Endothelial cell of umbilical vein (primary cell): Measurements from ENCODE around the gene MCM5. TPM values are rescaled to one million over a fixed set of nuclear protein-coding genes. Genes with fewer than 3 reads are reported as not detected.

Experiments used
- BruUV-seq: library from RNA; stranded (reverse); fragments of 400-500 nt; replicated peaks from 2 replicates; lab custom pipeline; 2021; lab: Mats Ljungman, UMichigan
- CTCF ChIA-PET: fragments of 300-600, 350-600 bp; sonication (Branson Sonifier 250); formaldehyde crosslinking; loops from one replicate; lab custom pipeline; 2021; ENCODE audit warnings: antibody characterized with exemption, inconsistent platforms; lab: Charles Lee
- POLR2A ChIA-PET: fragments of 300-600, 350-600 bp; sonication (Branson Sonifier 250); formaldehyde crosslinking; loops from one replicate; lab custom pipeline; 2021; ENCODE audit warnings: antibody characterized with exemption, inconsistent platforms; lab: Charles Lee
- DNase-seq: peaks from one replicate; pipeline ENCODE4 v3.0.0-alpha.2; 2011; ENCODE audit warnings: low read depth, low spot score
- FAIRE-seq: peaks from 2 replicates; lab custom pipeline; 2011; peaks lifted over from hg19 to GRCh38; lab: Jason Lieb, UNC
- H2AFZ ChIP-seq: 2 replicates; pipeline ENCODE4 v1.6.0; 2012; ENCODE audit warnings: low read depth, low read length, control low read depth, inconsistent platforms
- H3K27ac ChIP-seq: 2 replicates; pipeline ENCODE4 v1.5.1; 2011; ENCODE audit warnings: low read depth, mild to moderate bottlenecking, control low read depth, low read length, moderate library complexity; ENCODE audit not compliant: insufficient read depth
- H3K27me3 ChIP-seq, 2 experiments: 2 replicates each; pipeline versions ENCODE4 v1.6.0 to v1.6.1; 2011; ENCODE audit warnings: low read length in 2 of 2, mixed read lengths in 1 of 2; ENCODE audit not compliant: control insufficient read depth in 2 of 2, insufficient read depth in 2 of 2
- H3K36me3 ChIP-seq, 2 experiments: 2 replicates in 1 of 2; 3 replicates in 1 of 2; pipeline ENCODE4 v1.5.1; 2011; ENCODE audit warnings: low read length in 2 of 2, mild to moderate bottlenecking in 1 of 2, moderate library complexity in 1 of 2; ENCODE audit not compliant: control insufficient read depth in 2 of 2, insufficient read depth in 2 of 2; ENCODE audit errors: extremely low read depth in 1 of 2
- H3K4me1 ChIP-seq: 3 replicates; pipeline ENCODE4 v1.5.1; 2011; ENCODE audit warnings: mild to moderate bottlenecking, low read length; ENCODE audit not compliant: control insufficient read depth, insufficient read depth; ENCODE audit errors: extremely low read depth
- H3K4me2 ChIP-seq: 2 replicates; pipeline ENCODE4 v1.6.1; 2011; ENCODE audit warnings: low read length, control low read depth, mixed read lengths; ENCODE audit not compliant: insufficient read depth
- H3K4me3 ChIP-seq, 3 experiments: fragments of 200-600 bp in 1 of 3; sonication (generic), shearing (Covaris generic) in 1 of 3; replicated peaks in 1 of 3; 2 replicates each; pipeline ENCODE4 v1.5.1; 2011 to 2016; ENCODE audit warnings: control low read depth in 3 of 3, low read length in 3 of 3, mild to moderate bottlenecking in 2 of 3, inconsistent platforms in 1 of 3, low read depth in 1 of 3, moderate library complexity in 1 of 3; ENCODE audit not compliant: insufficient read depth in 1 of 3
- H3K79me2 ChIP-seq: 2 replicates; pipeline ENCODE4 v1.6.0; 2012; ENCODE audit warnings: low read length, inconsistent platforms; ENCODE audit not compliant: control insufficient read depth, insufficient read depth
- H3K9ac ChIP-seq: replicated peaks from 2 replicates; pipeline ENCODE3; 2011; ENCODE audit warnings: low read length, control low read depth; ENCODE audit not compliant: insufficient read depth; ENCODE audit errors: extremely low read depth
- H3K9me1 ChIP-seq: replicated peaks from 3 replicates; pipeline ENCODE4 v1.6.0; 2011; ENCODE audit warnings: mild to moderate bottlenecking, low read length; ENCODE audit not compliant: control insufficient read depth, insufficient read depth; ENCODE audit errors: extremely low read depth
- H3K9me3 ChIP-seq: replicated peaks from 2 replicates; pipeline ENCODE4 v1.5.1; 2012; ENCODE audit warnings: low read length, inconsistent platforms; ENCODE audit not compliant: control insufficient read depth, insufficient read depth
- H4K20me1 ChIP-seq: replicated peaks from 2 replicates; pipeline ENCODE3; 2011; ENCODE audit warnings: mild to moderate bottlenecking, low read length; ENCODE audit not compliant: control insufficient read depth, insufficient read depth; ENCODE audit errors: extremely low read depth
- EZH2 ChIP-seq: IDR thresholded peaks from 2 replicates; pipeline ENCODE4 v1.6.1; 2012; ENCODE audit warnings: borderline replicate concordance, low read depth, mild to moderate bottlenecking, moderate library complexity, low read length, inconsistent platforms; ENCODE audit not compliant: severe bottlenecking
- GATA2 ChIP-seq: IDR thresholded peaks from 2 replicates; pipeline ENCODE4 v1.7.0; 2011; ENCODE audit warnings: low read depth, mild to moderate bottlenecking, moderate library complexity, mixed read lengths, low read length; ENCODE audit not compliant: insufficient read length, insufficient read depth
- JUN ChIP-seq: IDR thresholded peaks from 2 replicates; pipeline ENCODE4 v1.6.1; 2011; ENCODE audit warnings: borderline replicate concordance, low read depth; ENCODE audit not compliant: insufficient read length, insufficient read depth
- MYC ChIP-seq: IDR thresholded peaks from one replicate; pipeline ENCODE4 v1.6.1; 2011; ENCODE audit warnings: mild to moderate bottlenecking, low read depth, low read length
- dilution Hi-C: fragments of 300-500 bp; cut with MboI; formaldehyde crosslinking; loops from one replicate; pipeline ENCODE4 v1.15.0; 2019; ENCODE audit warnings: low sequenced_read_pairs; ENCODE audit not compliant: extremely low pct_ligation_motif_present
- intact Hi-C: fragments of 100-400 bp; cut with micrococcal nuclease; formaldehyde crosslinking; loops from one replicate; pipeline ENCODE4 v1.10.0; 2022
- polyA plus RNA-seq, 4 experiments: library from polyadenylated mRNA; depleted of rRNA in 3 of 4; stranded (reverse) in 3 of 4; unstranded in 1 of 4; fragments of >200 nt; gene quantifications; 2 replicates each; pipeline versions ENCODE4 v1.2.1 to v1.2.3, GENCODE V29; 2011 to 2012; ENCODE audit warnings: missing spikeins in 1 of 4
- total RNA-seq: library from RNA; stranded (reverse); gene quantifications from 2 replicates; pipeline ENCODE4 v1.2.3, GENCODE V29; 2021
- TF ChIP-seq, protein P1 (sequence below), 2 donors: IDR thresholded peaks; 1 replicate in 1 of 2; 2 replicates in 1 of 2; pipeline ENCODE4 v1.5.1; 2011; ENCODE audit warnings: low read length in 2 of 2, mild to moderate bottlenecking in 2 of 2, moderate library complexity in 2 of 2, control low read depth in 1 of 2, inconsistent platforms in 1 of 2, low read depth in 1 of 2; ENCODE audit not compliant: insufficient read depth in 1 of 2; ENCODE audit errors: extremely low read depth in 1 of 2

Gene MCM5
- total and polyA plus RNA-seq, 2 donors (not counting 3 experiments of a cell fraction or from before 2014, with no cell fraction given), result 67.8 to 111 TPM

- no peak for FAIRE-seq
Measured at GRCh38 chr22:35452351-35452781, 52.4 kb downstream of the MCM5 start.

More at GRCh38 chr22:35452351-35452781, 52.4 kb downstream of the MCM5 start:
- dilution Hi-C loops (no loop called here), intact Hi-C loops (no loop called here)
- no peak for DNase-seq
- no peak overlapping the region for H3K9ac ChIP-seq
- no peak overlapping the region for H2AFZ ChIP-seq
- H4K20me1 ChIP-seq, result no peaks in the 10 kb centered on the region
- peaks cover 6 to 12% of the 10 kb centered on the region in 2 experiments for H3K27me3 ChIP-seq
- no peak overlapping the region for H3K4me3 ChIP-seq
- no peaks in the 10 kb centered on the region for H3K36me3 ChIP-seq
- no peaks in the 10 kb centered on the region for H3K79me2 ChIP-seq
- H3K27ac ChIP-seq, result no peak overlapping the region
- H3K9me1 ChIP-seq, result no peaks in the 10 kb centered on the region
- H3K4me2 ChIP-seq, result no peak overlapping the region
- TF ChIP-seq MYC, result no peak
- TF ChIP-seq EZH2, result no peak
- no peak for TF ChIP-seq GATA2
- no peak for TF ChIP-seq JUN
- TF ChIP-seq, protein P1, sequence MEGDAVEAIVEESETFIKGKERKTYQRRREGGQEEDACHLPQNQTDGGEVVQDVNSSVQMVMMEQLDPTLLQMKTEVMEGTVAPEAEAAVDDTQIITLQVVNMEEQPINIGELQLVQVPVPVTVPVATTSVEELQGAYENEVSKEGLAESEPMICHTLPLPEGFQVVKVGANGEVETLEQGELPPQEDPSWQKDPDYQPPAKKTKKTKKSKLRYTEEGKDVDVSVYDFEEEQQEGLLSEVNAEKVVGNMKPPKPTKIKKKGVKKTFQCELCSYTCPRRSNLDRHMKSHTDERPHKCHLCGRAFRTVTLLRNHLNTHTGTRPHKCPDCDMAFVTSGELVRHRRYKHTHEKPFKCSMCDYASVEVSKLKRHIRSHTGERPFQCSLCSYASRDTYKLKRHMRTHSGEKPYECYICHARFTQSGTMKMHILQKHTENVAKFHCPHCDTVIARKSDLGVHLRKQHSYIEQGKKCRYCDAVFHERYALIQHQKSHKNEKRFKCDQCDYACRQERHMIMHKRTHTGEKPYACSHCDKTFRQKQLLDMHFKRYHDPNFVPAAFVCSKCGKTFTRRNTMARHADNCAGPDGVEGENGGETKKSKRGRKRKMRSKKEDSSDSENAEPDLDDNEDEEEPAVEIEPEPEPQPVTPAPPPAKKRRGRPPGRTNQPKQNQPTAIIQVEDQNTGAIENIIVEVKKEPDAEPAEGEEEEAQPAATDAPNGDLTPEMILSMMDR (IDR thresholded peaks at IDR 0.05; ENCODE audit: extremely low read depth in 1 of 2, insufficient read depth in 1 of 2, low read depth in 1 of 2, low read length in 2 of 2), result no peak
- BruUV-seq, result no TSS peak
- peaks cover 12% of the 10 kb centered on the region for H3K4me1 ChIP-seq
- ChIA-PET POLR2A (no interaction called here), CTCF (no interaction called here)
- H3K9me3 ChIP-seq, result no peaks in the 10 kb centered on the region
